HCT116 (cell line): ENCODE data around the gene TTC1. TPM values are rescaled to one million over a fixed set of nuclear protein-coding genes. Genes with fewer than 3 reads are reported as not detected.

ENCODE experiments used
- ATAC-seq: fragments of 200-7000 bp; cut with Tn5 transposase; 2 replicates; pipeline ENCODE4 v1.9.1; 2020; ENCODE audit warnings: mild to moderate bottlenecking, moderate library complexity
- BruUV-seq: library from RNA; stranded (reverse); fragments of 400-500 nt; replicated peaks from 2 replicates; lab custom pipeline; 2021; lab: Mats Ljungman, UMichigan
- CTCF ChIA-PET: fragments of 300-600 bp; sonication (Branson Sonifier 250); formaldehyde crosslinking; loops from one replicate; lab custom pipeline; 2021; ENCODE audit warnings: antibody characterized with exemption; lab: Charles Lee
- POLR2A ChIA-PET: fragments of 300-600, 350-600 bp; sonication (Branson Sonifier 250); formaldehyde crosslinking; loops from one replicate; lab custom pipeline; 2021; ENCODE audit warnings: antibody characterized with exemption; lab: Charles Lee
- RAD21 ChIA-PET, 2 experiments: fragments of 300-600 bp; sonication (Branson Sonifier 250); formaldehyde crosslinking; loops; one replicate each; lab custom pipeline; 2023; ENCODE audit warnings: low total read pairs in 2 of 2; ENCODE audit not compliant: uncharacterized antibody in 2 of 2, unreplicated experiment in 2 of 2, low non-redundant PET in 1 of 2; lab: Charles Lee
- DNase-seq: peaks from one replicate; pipeline ENCODE4 v3.0.0-alpha.2; 2010; ENCODE audit warnings: low read depth, low spot score
- H2AFZ ChIP-seq: fragments of 200-600 bp; shearing (Covaris generic), sonication (generic); 2 replicates; pipeline ENCODE4 v1.6.1; 2017; ENCODE audit warnings: low read depth, mixed run types, mixed read lengths, antibody characterized with exemption, low read length; ENCODE audit not compliant: poor library complexity, severe bottlenecking
- H3K27ac ChIP-seq: 2 replicates; pipeline ENCODE4 v1.5.1; 2012; ENCODE audit warnings: low read depth, low read length
- H3K27me3 ChIP-seq: fragments of 200-600 bp; sonication (generic); 2 replicates; pipeline ENCODE4 v1.6.1; 2016; ENCODE audit warnings: mixed run types, low read length, mixed read lengths; ENCODE audit not compliant: insufficient read depth
- H3K36me3 ChIP-seq, 2 experiments: fragments of 200-500 bp in 1 of 2; fragments of 200-600 bp in 1 of 2; sonication (Bioruptor generic) in 1 of 2; sonication (generic) in 1 of 2; 2 replicates each; pipeline versions ENCODE4 v1.5.1 to v1.6.1; 2014 to 2016; ENCODE audit warnings: low read length in 2 of 2, inconsistent platforms in 1 of 2, mixed read lengths in 1 of 2, mixed run types in 1 of 2; ENCODE audit not compliant: insufficient read depth in 2 of 2, control insufficient read depth in 1 of 2
- H3K4me1 ChIP-seq, 2 experiments: fragments of 200-600 bp in 1 of 2; sonication (generic) in 1 of 2; 2 replicates each; pipeline versions ENCODE4 v1.5.1 to v1.6.1; 2012 to 2017; ENCODE audit warnings: low read length in 2 of 2, inconsistent platforms in 1 of 2, mild to moderate bottlenecking in 1 of 2, mixed read lengths in 1 of 2, mixed run types in 1 of 2, moderate library complexity in 1 of 2; ENCODE audit not compliant: insufficient read depth in 2 of 2, control insufficient read depth in 1 of 2
- H3K4me2 ChIP-seq: fragments of 200-600 bp; sonication (generic); 2 replicates; pipeline ENCODE4 v1.6.1; 2017; ENCODE audit warnings: mixed run types, low read length, mixed read lengths
- H3K4me3 ChIP-seq, 2 experiments: fragments of 200-600 bp in 1 of 2; sonication (generic) in 1 of 2; replicated peaks in 1 of 2; 2 replicates each; pipeline ENCODE4 v1.5.1; 2011 to 2016; ENCODE audit warnings: low read length in 2 of 2, control low read depth in 1 of 2, low read depth in 1 of 2, mild to moderate bottlenecking in 1 of 2, mixed read lengths in 1 of 2, mixed run types in 1 of 2
- H3K79me2 ChIP-seq: fragments of 200-600 bp; sonication (generic); 2 replicates; pipeline ENCODE4 v1.6.1; 2017; ENCODE audit warnings: mild to moderate bottlenecking, mixed run types, low read length, moderate library complexity, mixed read lengths; ENCODE audit not compliant: insufficient read depth
- H3K9ac ChIP-seq: fragments of 200-600 bp; sonication (generic); 2 replicates; pipeline ENCODE4 v1.6.1; 2016; ENCODE audit warnings: low read length, mixed read lengths
- H3K9me2 ChIP-seq: fragments of 200-600 bp; sonication (generic), shearing (Covaris generic); 2 replicates; pipeline ENCODE4 v1.6.1; 2017; ENCODE audit warnings: mixed run types, mild to moderate bottlenecking, moderate library complexity; ENCODE audit not compliant: insufficient read depth
- H3K9me3 ChIP-seq, 2 experiments: fragments of 200-500 bp in 1 of 2; fragments of 200-600 bp in 1 of 2; sonication (Bioruptor generic) in 1 of 2; sonication (generic) in 1 of 2; 2 replicates each; pipeline ENCODE4 v1.6.1; 2014 to 2017; ENCODE audit warnings: low read length in 2 of 2, mixed read lengths in 2 of 2, inconsistent platforms in 1 of 2, low read depth in 1 of 2, mild to moderate bottlenecking in 1 of 2, mixed run types in 1 of 2, moderate library complexity in 1 of 2; ENCODE audit not compliant: control insufficient read depth in 1 of 2, insufficient read depth in 1 of 2
- H4K20me1 ChIP-seq: fragments of 200-600 bp; sonication (generic), shearing (Covaris generic); 2 replicates; pipeline ENCODE4 v1.6.1; 2017; ENCODE audit warnings: mixed run types, mild to moderate bottlenecking, moderate library complexity; ENCODE audit not compliant: insufficient read depth
- CBX3 ChIP-seq: IDR thresholded peaks from 2 replicates; pipeline ENCODE4 v1.6.1; 2012; ENCODE audit warnings: low read depth
- CEBPB ChIP-seq: IDR thresholded peaks from 2 replicates; pipeline ENCODE4 v1.6.1; 2012; ENCODE audit warnings: low read depth
- EGR1 ChIP-seq: IDR thresholded peaks from 2 replicates; pipeline ENCODE4 v1.6.1; 2012; ENCODE audit warnings: low read depth
- ELF1 ChIP-seq: IDR thresholded peaks from 2 replicates; pipeline ENCODE4 v1.6.1; 2012; ENCODE audit warnings: low read depth, borderline replicate concordance
- EZH2 ChIP-seq: fragments of 200-600 bp; sonication (generic); IDR thresholded peaks from 2 replicates; pipeline ENCODE4 v1.6.1; 2017; ENCODE audit warnings: antibody characterized with exemption, mixed run types
- EZH2phosphoT487 ChIP-seq: fragments of 200-600 bp; IDR thresholded peaks from 2 replicates; pipeline ENCODE4 v1.6.1; 2018; ENCODE audit warnings: antibody characterized with exemption, borderline replicate concordance
- FOSL1 ChIP-seq: IDR thresholded peaks from 2 replicates; pipeline ENCODE4 v1.6.1; 2012; ENCODE audit warnings: low read depth
- JUND ChIP-seq: IDR thresholded peaks from 2 replicates; pipeline ENCODE4 v1.6.1; 2012
- POLR2A ChIP-seq: IDR thresholded peaks from 2 replicates; pipeline ENCODE4 v1.7.0; 2011; ENCODE audit warnings: borderline replicate concordance; ENCODE audit not compliant: insufficient read depth, insufficient read length; ENCODE audit errors: extremely low read depth
- POLR2AphosphoS5 ChIP-seq: IDR thresholded peaks from 2 replicates; pipeline ENCODE4 v1.6.1; 2011; ENCODE audit warnings: mild to moderate bottlenecking, low read depth, low read length, moderate library complexity
- RAD21 ChIP-seq: IDR thresholded peaks from 2 replicates; pipeline ENCODE4 v1.6.1; 2012; ENCODE audit warnings: low read depth, mild to moderate bottlenecking
- SIN3A ChIP-seq: IDR thresholded peaks from 2 replicates; pipeline ENCODE4 v1.6.1; 2012; ENCODE audit warnings: low read depth
- SP1 ChIP-seq: IDR thresholded peaks from 2 replicates; pipeline ENCODE4 v1.6.1; 2012; ENCODE audit warnings: low read depth
- SRF ChIP-seq: IDR thresholded peaks from 2 replicates; pipeline ENCODE4 v1.6.1; 2012; ENCODE audit warnings: low read depth
- TCF7L2 ChIP-seq: IDR thresholded peaks from 2 replicates; pipeline ENCODE4 v1.7.0; 2011; ENCODE audit warnings: borderline replicate concordance, inconsistent platforms; ENCODE audit not compliant: insufficient read depth, insufficient read length; ENCODE audit errors: extremely low read depth
- YY1 ChIP-seq: IDR thresholded peaks from 2 replicates; pipeline ENCODE4 v1.6.1; 2011; ENCODE audit warnings: low read length, low read depth, moderate library complexity, mild to moderate bottlenecking; ENCODE audit not compliant: insufficient replicate concordance; ENCODE audit errors: extremely low read depth
- ZFX ChIP-seq: fragments of 450-650 bp; IDR thresholded peaks from 2 replicates; pipeline ENCODE4 v1.6.1; 2017
- intact Hi-C: fragments of 100-400 bp; cut with micrococcal nuclease; formaldehyde crosslinking; loops from 2 replicates; pipeline ENCODE4 v1.10.0; 2022
- total RNA-seq: library from RNA; stranded (reverse); gene quantifications from one replicate; pipeline ENCODE4 v1.2.1, GENCODE V29; 2021; ENCODE audit not compliant: unreplicated experiment
- TF ChIP-seq, protein P1 (sequence below): IDR thresholded peaks from 2 replicates; pipeline ENCODE4 v1.6.1; 2012; ENCODE audit warnings: low read depth
- TF ChIP-seq, protein P2 (sequence below): IDR thresholded peaks from 2 replicates; pipeline ENCODE4 v1.6.1; 2011; ENCODE audit warnings: mild to moderate bottlenecking, low read length, moderate library complexity; ENCODE audit not compliant: insufficient replicate concordance; ENCODE audit errors: extremely low read depth
- TF ChIP-seq, protein P3 (sequence below), 3 experiments: fragments of 200-600 bp in 1 of 3; sonication (generic) in 1 of 3; IDR thresholded peaks in 2 of 3; conservative IDR thresholded peaks in 1 of 3; 2 replicates each; pipeline ENCODE4 v1.5.1; 2012 to 2017; ENCODE audit warnings: low read depth in 2 of 3, low read length in 2 of 3, antibody characterized with exemption in 1 of 3, borderline replicate concordance in 1 of 3, control low read depth in 1 of 3, mild to moderate bottlenecking in 1 of 3, mixed read lengths in 1 of 3, mixed run types in 1 of 3, moderate library complexity in 1 of 3; ENCODE audit not compliant: insufficient read depth in 1 of 3

Gene TTC1
- total RNA-seq, 1 experiment from 2014 or later, result 48.1 TPM

DNA sequence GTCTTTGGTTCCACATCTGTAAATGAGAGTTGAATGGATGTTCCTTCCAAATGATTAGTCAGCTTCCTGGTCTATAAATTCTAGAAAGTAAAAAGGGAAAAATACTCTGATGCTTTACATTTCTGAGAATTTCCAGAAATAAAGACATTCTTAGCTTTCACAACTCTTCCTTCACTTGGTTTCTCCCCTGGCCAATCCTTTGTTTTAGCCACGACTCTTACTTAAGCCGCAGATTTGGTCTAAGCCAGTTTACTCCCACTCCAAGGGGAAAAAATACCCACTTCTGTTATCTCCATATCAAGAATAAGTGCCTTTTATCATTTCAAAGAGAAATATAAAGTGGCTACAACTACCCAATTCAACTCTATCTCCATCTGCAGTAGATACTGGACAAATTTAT lies 80.6 kb downstream of the TTC1 start:
- DNase-seq (no peak), ATAC-seq (no peak)
- no peaks in the 10 kb centered on the region for H3K9me2 ChIP-seq
- H3K27ac ChIP-seq, result no peak overlapping the region
- no peak overlapping the region for H3K4me3 ChIP-seq
- CTCF ChIA-PET, result interaction anchor here (0.6 kb wide), 1 partner anchor 9 kb away, joined by 3 read pairs; no protein-coding TSS in a partner anchor
- H2AFZ ChIP-seq, result no peak overlapping the region
- H3K79me2 ChIP-seq, result no peaks in the 10 kb centered on the region
- BruUV-seq, result no TSS peak
- no peak overlapping the region for H3K4me2 ChIP-seq
- H4K20me1 ChIP-seq, result 0 out of 2 replicates have a peak, but pooled peaks cover 6% of the 10 kb centered on the region
- H3K9me3 ChIP-seq, result no peaks in the 10 kb centered on the region
- no peaks in the 10 kb centered on the region for H3K4me1 ChIP-seq
- peaks cover 11 to 13% of the 10 kb centered on the region in 2 experiments; a peak in 2 of 4 replicates for H3K36me3 ChIP-seq
- TF ChIP-seq CBX3, result no peak
- TF ChIP-seq POLR2AphosphoS5, result no peak
- TF ChIP-seq EZH2phosphoT487, result no peak
- TF ChIP-seq TCF7L2, result no peak
- TF ChIP-seq ZFX, result no peak
- no peak for TF ChIP-seq FOSL1
- no peak for TF ChIP-seq POLR2A
- TF ChIP-seq EGR1, result no peak
- no peak for TF ChIP-seq ELF1
- no peak for TF ChIP-seq SIN3A
- TF ChIP-seq RAD21, result no peak
- TF ChIP-seq, protein P1, sequence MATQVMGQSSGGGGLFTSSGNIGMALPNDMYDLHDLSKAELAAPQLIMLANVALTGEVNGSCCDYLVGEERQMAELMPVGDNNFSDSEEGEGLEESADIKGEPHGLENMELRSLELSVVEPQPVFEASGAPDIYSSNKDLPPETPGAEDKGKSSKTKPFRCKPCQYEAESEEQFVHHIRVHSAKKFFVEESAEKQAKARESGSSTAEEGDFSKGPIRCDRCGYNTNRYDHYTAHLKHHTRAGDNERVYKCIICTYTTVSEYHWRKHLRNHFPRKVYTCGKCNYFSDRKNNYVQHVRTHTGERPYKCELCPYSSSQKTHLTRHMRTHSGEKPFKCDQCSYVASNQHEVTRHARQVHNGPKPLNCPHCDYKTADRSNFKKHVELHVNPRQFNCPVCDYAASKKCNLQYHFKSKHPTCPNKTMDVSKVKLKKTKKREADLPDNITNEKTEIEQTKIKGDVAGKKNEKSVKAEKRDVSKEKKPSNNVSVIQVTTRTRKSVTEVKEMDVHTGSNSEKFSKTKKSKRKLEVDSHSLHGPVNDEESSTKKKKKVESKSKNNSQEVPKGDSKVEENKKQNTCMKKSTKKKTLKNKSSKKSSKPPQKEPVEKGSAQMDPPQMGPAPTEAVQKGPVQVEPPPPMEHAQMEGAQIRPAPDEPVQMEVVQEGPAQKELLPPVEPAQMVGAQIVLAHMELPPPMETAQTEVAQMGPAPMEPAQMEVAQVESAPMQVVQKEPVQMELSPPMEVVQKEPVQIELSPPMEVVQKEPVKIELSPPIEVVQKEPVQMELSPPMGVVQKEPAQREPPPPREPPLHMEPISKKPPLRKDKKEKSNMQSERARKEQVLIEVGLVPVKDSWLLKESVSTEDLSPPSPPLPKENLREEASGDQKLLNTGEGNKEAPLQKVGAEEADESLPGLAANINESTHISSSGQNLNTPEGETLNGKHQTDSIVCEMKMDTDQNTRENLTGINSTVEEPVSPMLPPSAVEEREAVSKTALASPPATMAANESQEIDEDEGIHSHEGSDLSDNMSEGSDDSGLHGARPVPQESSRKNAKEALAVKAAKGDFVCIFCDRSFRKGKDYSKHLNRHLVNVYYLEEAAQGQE, result no peak
- no peak for TF ChIP-seq SRF
- TF ChIP-seq, protein P2, sequence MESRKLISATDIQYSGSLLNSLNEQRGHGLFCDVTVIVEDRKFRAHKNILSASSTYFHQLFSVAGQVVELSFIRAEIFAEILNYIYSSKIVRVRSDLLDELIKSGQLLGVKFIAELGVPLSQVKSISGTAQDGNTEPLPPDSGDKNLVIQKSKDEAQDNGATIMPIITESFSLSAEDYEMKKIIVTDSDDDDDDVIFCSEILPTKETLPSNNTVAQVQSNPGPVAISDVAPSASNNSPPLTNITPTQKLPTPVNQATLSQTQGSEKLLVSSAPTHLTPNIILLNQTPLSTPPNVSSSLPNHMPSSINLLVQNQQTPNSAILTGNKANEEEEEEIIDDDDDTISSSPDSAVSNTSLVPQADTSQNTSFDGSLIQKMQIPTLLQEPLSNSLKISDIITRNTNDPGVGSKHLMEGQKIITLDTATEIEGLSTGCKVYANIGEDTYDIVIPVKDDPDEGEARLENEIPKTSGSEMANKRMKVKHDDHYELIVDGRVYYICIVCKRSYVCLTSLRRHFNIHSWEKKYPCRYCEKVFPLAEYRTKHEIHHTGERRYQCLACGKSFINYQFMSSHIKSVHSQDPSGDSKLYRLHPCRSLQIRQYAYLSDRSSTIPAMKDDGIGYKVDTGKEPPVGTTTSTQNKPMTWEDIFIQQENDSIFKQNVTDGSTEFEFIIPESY, result no peak
- TF ChIP-seq, protein P3, sequence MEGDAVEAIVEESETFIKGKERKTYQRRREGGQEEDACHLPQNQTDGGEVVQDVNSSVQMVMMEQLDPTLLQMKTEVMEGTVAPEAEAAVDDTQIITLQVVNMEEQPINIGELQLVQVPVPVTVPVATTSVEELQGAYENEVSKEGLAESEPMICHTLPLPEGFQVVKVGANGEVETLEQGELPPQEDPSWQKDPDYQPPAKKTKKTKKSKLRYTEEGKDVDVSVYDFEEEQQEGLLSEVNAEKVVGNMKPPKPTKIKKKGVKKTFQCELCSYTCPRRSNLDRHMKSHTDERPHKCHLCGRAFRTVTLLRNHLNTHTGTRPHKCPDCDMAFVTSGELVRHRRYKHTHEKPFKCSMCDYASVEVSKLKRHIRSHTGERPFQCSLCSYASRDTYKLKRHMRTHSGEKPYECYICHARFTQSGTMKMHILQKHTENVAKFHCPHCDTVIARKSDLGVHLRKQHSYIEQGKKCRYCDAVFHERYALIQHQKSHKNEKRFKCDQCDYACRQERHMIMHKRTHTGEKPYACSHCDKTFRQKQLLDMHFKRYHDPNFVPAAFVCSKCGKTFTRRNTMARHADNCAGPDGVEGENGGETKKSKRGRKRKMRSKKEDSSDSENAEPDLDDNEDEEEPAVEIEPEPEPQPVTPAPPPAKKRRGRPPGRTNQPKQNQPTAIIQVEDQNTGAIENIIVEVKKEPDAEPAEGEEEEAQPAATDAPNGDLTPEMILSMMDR (IDR thresholded peaks at IDR 0.05 in 2 of 3, conservative IDR thresholded peaks at IDR 0.05 in 1 of 3; ENCODE audit: borderline replicate concordance in 1 of 3, insufficient read depth in 1 of 3, low read depth in 2 of 3, low read length in 2 of 3), result no peak
- no peak for TF ChIP-seq JUND
- no peak for TF ChIP-seq SP1
- no peak for TF ChIP-seq CEBPB
- no peak for TF ChIP-seq EZH2
- TF ChIP-seq YY1, result no peak
- TF ChIP-seq, all 23 proteins: peak for 0
- ChIA-PET POLR2A (no interaction called here), RAD21 (no interaction called here)
- no peak overlapping the region for H3K9ac ChIP-seq
- intact Hi-C loops, result no loop called here
- H3K27me3 ChIP-seq, result no peaks in the 10 kb centered on the region
